ENCODE measurements around the gene SKP1. TPM values are rescaled to one million over a fixed set of nuclear protein-coding genes. Genes with fewer than 3 reads are reported as not detected.

SKP1 gene
- total and polyA plus RNA-seq, 9 of the 15 experiments (the other 6 are each of a cell fraction or from before 2014, with no cell fraction given): 301 to 2,109 (median 639) TPM

- TF ChIP-seq, protein P1, sequence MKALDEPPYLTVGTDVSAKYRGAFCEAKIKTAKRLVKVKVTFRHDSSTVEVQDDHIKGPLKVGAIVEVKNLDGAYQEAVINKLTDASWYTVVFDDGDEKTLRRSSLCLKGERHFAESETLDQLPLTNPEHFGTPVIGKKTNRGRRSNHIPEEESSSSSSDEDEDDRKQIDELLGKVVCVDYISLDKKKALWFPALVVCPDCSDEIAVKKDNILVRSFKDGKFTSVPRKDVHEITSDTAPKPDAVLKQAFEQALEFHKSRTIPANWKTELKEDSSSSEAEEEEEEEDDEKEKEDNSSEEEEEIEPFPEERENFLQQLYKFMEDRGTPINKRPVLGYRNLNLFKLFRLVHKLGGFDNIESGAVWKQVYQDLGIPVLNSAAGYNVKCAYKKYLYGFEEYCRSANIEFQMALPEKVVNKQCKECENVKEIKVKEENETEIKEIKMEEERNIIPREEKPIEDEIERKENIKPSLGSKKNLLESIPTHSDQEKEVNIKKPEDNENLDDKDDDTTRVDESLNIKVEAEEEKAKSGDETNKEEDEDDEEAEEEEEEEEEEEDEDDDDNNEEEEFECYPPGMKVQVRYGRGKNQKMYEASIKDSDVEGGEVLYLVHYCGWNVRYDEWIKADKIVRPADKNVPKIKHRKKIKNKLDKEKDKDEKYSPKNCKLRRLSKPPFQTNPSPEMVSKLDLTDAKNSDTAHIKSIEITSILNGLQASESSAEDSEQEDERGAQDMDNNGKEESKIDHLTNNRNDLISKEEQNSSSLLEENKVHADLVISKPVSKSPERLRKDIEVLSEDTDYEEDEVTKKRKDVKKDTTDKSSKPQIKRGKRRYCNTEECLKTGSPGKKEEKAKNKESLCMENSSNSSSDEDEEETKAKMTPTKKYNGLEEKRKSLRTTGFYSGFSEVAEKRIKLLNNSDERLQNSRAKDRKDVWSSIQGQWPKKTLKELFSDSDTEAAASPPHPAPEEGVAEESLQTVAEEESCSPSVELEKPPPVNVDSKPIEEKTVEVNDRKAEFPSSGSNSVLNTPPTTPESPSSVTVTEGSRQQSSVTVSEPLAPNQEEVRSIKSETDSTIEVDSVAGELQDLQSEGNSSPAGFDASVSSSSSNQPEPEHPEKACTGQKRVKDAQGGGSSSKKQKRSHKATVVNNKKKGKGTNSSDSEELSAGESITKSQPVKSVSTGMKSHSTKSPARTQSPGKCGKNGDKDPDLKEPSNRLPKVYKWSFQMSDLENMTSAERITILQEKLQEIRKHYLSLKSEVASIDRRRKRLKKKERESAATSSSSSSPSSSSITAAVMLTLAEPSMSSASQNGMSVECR (CRISPR knock-in tag; IDR thresholded peaks at IDR 0.05): 0 out of 2 replicates have a peak, but pooled peaks have one; percentile 16
- peak; percentile 43; the same call in 1 of the 2 replicates for TF ChIP-seq POLR2AphosphoS2 (IDR thresholded peaks at IDR 0.05; ENCODE audit: low read length)
- TF ChIP-seq THAP7 (CRISPR knock-in tag; IDR thresholded peaks at IDR 0.05): no peak
- TF ChIP-seq HBP1 (CRISPR knock-in tag; IDR thresholded peaks at IDR 0.05): no peak
- TF ChIP-seq ZNF384 (IDR thresholded peaks at IDR 0.05; ENCODE audit: low read depth, low read length): 0 out of 2 replicates have a peak, but pooled peaks have one; percentile 11
- TF ChIP-seq PPARD (CRISPR knock-in tag; IDR thresholded peaks at IDR 0.05): no peak
- TF ChIP-seq, protein P2, sequence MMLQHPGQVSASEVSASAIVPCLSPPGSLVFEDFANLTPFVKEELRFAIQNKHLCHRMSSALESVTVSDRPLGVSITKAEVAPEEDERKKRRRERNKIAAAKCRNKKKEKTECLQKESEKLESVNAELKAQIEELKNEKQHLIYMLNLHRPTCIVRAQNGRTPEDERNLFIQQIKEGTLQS (IDR thresholded peaks at IDR 0.05): peak; percentile 98
- TF ChIP-seq, protein P2 (CRISPR knock-in tag; conservative IDR thresholded peaks at IDR 0.05): no peak; the same call in 1 of the 2 replicates
- TF ChIP-seq ZBTB8A (IDR thresholded peaks at IDR 0.05; ENCODE audit: partially characterized antibody): no peak
- peak; percentile 81 to 97 (median 95) for TF ChIP-seq YY1 (IDR thresholded peaks at IDR 0.05; ENCODE audit: borderline replicate concordance in 1 of 3, control insufficient read depth in 1 of 3, extremely low read depth in 1 of 3, insufficient read depth in 3 of 3, insufficient read length in 1 of 3, insufficient replicate concordance in 2 of 3, low read depth in 1 of 3, low read length in 2 of 3)
- TF ChIP-seq, protein P3, sequence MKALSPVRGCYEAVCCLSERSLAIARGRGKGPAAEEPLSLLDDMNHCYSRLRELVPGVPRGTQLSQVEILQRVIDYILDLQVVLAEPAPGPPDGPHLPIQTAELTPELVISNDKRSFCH (CRISPR knock-in tag; IDR thresholded peaks at IDR 0.05): no peak
- TF ChIP-seq, protein P3 (tag; IDR thresholded peaks at IDR 0.05): peak; percentile 13; the same call in 1 of the 2 replicates
Observed at GRCh38 chr5:134225780-134226440, 49.2 kb upstream of the SKP1 start, which contains the start of gene PPP2CA (continued).

Data from K562 (cell line).